ENCODE measurements around the gene LRRC55.

The LRRC55 gene

GRCh38 chr11:57239348-57239747 lies 57.6 kb downstream of the LRRC55 start:
- no peak for DNase-seq

GRCh38 chr11:57240007-57240406 lies 58.3 kb downstream of the LRRC55 start:
- no peak for DNase-seq

- DNase-seq: no peak
Measured at GRCh38 chr11:57240757-57241156, 59.0 kb downstream of the LRRC55 start.

Data from NCI-H1417 (cell line).